ENCODE results near the gene RTP3.

DNA sequence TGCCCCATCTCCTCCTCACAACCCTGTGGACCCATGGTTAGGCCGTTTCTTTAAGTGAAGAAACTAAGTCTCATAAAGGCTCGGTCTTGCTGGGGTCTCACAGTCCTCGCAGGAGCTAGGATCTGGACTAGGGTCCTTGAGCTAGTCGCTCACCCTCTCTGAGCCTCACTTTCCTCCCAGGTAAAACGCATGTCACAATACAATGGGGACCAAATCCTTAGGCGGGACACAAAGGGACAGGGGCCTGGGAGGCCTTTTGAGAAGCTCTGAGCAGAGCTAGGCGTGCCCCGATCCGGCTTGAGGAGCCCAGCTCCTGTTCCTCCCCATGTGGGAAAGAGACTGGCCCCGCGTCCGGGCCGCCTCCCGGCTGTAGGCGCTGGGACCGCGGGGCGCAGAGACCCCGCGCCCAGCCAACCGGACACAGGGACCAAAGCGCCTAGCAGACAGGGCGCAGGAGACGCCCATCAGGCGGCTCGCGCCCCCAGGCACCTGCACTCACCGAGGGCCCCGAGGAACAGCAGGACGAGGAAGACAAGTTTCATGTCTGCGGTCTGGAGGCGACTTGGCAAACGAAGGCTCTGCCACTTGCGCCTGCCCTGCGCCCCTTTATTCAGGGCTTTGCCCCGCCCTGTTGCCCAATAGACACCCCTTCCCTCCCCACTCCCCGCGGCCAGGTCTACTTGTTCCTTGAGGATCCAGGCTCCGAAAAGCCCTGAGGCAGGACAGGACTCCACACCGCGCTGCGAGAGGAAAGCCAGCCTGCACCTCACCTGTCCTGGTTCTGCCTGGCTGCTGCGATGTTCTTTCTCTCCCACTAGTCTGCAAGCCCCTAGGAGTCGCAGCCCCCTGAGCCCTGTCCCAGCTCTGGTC, 33.2 kb upstream of the RTP3 start, which contains the start of gene LTF:
- TF ChIP-seq, protein P1, sequence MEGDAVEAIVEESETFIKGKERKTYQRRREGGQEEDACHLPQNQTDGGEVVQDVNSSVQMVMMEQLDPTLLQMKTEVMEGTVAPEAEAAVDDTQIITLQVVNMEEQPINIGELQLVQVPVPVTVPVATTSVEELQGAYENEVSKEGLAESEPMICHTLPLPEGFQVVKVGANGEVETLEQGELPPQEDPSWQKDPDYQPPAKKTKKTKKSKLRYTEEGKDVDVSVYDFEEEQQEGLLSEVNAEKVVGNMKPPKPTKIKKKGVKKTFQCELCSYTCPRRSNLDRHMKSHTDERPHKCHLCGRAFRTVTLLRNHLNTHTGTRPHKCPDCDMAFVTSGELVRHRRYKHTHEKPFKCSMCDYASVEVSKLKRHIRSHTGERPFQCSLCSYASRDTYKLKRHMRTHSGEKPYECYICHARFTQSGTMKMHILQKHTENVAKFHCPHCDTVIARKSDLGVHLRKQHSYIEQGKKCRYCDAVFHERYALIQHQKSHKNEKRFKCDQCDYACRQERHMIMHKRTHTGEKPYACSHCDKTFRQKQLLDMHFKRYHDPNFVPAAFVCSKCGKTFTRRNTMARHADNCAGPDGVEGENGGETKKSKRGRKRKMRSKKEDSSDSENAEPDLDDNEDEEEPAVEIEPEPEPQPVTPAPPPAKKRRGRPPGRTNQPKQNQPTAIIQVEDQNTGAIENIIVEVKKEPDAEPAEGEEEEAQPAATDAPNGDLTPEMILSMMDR (IDR thresholded peaks at IDR 0.05), result no peak
- TF ChIP-seq POLR2A (IDR thresholded peaks at IDR 0.05), result no peak

Data from adrenal gland (tissue), 5 donors.